ENCODE measurements around the gene BRINP1. TPM values are rescaled to one million over a fixed set of nuclear protein-coding genes. Genes with fewer than 3 reads are reported as not detected.

Gene BRINP1
- total RNA-seq, 1 donor from 2014 or later, result not detected

DNA sequence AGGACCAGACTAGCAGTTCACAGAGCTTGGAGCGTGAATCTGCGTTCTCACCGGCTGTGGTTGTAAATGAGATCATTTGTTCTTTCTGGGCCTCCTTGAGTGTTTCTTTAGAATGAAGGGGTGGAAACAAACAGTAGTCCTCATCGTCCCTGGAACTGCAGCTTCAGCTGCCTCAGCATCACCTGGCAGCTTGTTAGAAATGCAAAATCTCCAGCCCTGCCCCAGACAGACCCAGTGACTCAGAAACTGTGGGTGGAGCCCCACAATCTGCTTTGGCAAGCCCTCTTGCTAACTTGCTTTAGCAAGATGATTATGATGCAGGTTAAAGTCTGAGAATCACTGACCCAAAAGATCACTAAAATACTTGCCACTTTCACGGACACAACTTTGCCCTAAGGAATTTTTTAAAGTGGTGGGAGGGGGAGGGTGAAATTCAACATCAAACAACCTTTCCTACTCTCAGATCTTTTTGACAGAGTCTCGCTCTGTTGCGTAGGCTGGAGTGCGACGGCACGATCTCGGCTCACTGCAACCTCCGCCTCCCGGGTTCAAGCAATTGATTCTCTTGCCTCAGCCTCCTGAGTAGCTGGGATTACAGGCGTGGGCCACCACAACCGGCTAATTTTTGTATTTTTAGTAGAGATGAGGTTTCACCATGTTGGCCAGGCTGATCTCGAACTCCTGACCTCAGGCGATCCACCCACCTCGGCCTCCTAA, 86.0 kb downstream of the BRINP1 start:
- no peaks in the 10 kb centered on the region for H3K4me1 Mint-ChIP-seq (ENCODE audit: low read depth)
- H3K36me3 Mint-ChIP-seq (ENCODE audit: low read depth), result no peaks in the 10 kb centered on the region
- no peak overlapping the region for H3K4me3 Mint-ChIP-seq (ENCODE audit: low read depth)
- intact Hi-C loops (cut with micrococcal nuclease), result no loop called here
- no peaks in the 10 kb centered on the region for H3K9me3 Mint-ChIP-seq
- peaks cover 5% of the 10 kb centered on the region for H3K27me3 Mint-ChIP-seq (ENCODE audit: low read depth)
- H3K27ac Mint-ChIP-seq, result no peak overlapping the region
- DNase-seq (ENCODE audit: low spot score), result no peak

DNA sequence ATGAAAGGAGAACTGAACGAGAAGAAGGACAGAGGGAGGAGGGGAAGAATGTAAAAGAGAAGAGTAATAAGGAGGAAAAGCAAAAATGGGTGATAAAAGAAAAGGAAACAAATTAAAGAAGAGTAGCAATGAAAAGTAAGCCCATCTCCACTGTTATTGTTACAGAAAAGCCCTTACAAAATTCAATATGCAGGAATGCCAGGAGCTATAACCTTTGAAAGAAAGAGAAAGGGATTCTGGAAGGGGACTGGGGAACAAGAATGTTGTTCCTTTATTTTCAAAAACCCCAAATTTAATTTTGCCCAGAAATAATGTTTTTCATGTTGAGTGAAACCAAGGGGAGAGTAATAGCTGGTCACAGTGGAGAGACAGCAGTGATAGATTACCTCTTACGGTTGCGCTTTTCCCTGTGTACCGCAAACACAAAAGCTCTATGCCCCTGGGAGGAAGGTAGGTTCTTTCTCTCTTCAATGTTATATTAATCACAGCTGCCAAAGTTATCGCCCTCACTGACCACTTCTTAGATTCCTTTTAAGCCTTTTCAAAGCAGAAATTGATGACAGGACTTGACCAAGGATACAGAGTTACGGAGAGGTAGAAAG, 86.7 kb downstream of the BRINP1 start:
- intact Hi-C loops (cut with micrococcal nuclease), result no loop called here
- no peak for DNase-seq (ENCODE audit: low spot score)
- no peaks in the 10 kb centered on the region for H3K36me3 Mint-ChIP-seq (ENCODE audit: low read depth)
- H3K27ac Mint-ChIP-seq, result no peak overlapping the region
- H3K4me1 Mint-ChIP-seq (ENCODE audit: low read depth), result no peaks in the 10 kb centered on the region
- H3K27me3 Mint-ChIP-seq (ENCODE audit: low read depth), result peaks cover 5% of the 10 kb centered on the region
- H3K9me3 Mint-ChIP-seq, result no peaks in the 10 kb centered on the region
- no peak overlapping the region for H3K4me3 Mint-ChIP-seq (ENCODE audit: low read depth)

DNA sequence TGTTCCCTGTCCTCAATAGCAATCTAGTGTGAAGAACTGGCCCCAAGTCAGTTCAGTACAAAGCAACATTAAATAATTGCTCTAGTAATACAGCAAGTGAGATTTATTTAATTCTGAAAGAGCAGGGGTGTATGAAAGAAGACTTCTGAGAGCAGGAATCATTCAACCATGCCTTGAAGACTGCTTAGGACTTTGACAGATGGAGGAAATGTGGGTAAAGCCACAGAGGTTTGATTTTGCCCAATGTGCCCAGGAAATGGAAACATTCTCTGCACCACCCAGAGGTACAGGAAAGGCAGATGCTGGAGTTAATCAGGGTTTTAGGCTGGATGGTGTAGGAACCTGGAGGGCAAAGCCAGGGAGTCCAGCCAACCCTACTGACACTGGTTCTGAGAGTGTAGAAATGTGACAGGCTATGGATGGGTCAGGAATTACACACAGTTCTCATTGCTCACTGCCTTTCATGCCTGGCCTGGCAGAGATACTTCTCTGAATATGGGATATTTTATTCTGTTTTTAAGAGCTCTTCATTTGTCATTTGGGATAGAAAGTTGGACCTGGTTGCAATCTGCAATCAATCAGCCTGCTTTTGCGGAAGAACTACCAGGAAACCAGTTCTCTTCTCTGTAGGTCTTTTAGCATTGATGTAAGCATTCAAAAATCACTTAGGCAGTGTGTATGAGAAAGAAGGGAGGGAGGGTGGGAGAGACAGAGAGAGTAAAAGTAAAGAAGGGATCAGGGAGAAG, 88.3 kb downstream of the BRINP1 start:
- H3K27ac Mint-ChIP-seq, result no peak overlapping the region
- H3K4me3 Mint-ChIP-seq (ENCODE audit: low read depth), result no peak overlapping the region
- no peak for DNase-seq (ENCODE audit: low spot score)
- intact Hi-C loops (cut with micrococcal nuclease), result no loop called here
- peaks cover 5% of the 10 kb centered on the region for H3K27me3 Mint-ChIP-seq (ENCODE audit: low read depth)
- H3K9me3 Mint-ChIP-seq, result no peaks in the 10 kb centered on the region
- H3K4me1 Mint-ChIP-seq (ENCODE audit: low read depth), result no peaks in the 10 kb centered on the region
- no peaks in the 10 kb centered on the region for H3K36me3 Mint-ChIP-seq (ENCODE audit: low read depth)

DNA sequence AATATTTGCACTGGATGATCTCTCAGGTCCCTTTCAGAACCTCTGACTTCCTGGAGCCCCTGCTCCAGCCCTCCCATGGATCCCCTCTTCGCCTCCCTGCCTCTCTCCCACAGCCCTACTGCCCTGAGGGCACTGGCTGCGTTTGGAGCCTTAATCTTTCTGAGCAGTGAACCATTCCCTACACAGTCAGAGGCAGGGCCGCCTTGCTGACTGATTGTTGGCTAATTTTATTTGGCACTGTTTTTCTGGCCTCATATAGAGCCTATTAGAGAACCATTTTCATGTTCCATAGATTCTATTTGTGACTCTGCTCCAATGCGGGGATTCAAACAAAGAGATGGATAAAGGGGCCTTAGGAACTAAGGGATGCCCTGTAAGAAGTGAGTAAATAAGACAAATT, 91.1 kb downstream of the BRINP1 start:
- Mint-ChIP-seq H3K27me3 (ENCODE audit: low read depth) (peaks cover 5% of the 10 kb centered on the region), H3K36me3 (ENCODE audit: low read depth) (no peaks in the 10 kb centered on the region), H3K27ac (no peak overlapping the region), H3K4me1 (ENCODE audit: low read depth) (no peaks in the 10 kb centered on the region), H3K4me3 (ENCODE audit: low read depth) (no peak overlapping the region), H3K9me3 (no peaks in the 10 kb centered on the region)
- DNase-seq (ENCODE audit: low spot score), result no peak
- intact Hi-C loops (cut with micrococcal nuclease), result no loop called here

DNA sequence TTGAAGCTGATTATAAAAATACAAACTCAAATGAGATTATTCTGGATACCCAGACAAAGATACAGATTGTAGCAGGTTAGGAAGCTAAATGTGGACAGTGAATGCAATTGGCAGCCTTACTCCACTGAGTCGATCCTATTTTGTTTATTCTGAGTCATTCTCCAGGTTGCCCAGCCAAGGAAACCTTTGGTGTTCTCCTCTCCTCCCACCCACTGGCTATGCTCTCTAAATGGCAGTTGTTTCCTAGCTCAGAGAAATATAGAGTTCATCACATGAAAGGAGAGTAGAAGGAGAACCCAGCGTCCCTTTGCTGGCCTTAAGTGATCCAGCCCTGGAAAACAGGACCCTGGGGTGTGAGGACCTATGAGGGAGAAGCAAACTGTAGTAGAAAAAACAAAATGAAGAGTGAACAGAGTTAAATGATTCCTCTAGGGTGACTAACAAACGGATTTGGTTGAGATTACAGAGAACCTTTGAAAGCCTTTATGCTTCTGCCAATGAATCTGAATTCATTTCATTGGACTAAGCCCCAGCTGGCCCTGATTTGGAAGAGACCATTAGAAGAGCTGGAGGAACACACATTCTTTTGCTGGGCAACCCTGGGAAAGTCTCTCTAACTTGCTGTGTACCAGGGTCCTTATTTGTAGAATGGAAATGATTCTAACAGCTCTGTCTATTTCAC, 95.1 kb downstream of the BRINP1 start:
- Mint-ChIP-seq H3K27ac (no peak overlapping the region), H3K27me3 (ENCODE audit: low read depth) (no peaks in the 10 kb centered on the region)
- intact Hi-C loops (cut with micrococcal nuclease), result no loop called here

DNA sequence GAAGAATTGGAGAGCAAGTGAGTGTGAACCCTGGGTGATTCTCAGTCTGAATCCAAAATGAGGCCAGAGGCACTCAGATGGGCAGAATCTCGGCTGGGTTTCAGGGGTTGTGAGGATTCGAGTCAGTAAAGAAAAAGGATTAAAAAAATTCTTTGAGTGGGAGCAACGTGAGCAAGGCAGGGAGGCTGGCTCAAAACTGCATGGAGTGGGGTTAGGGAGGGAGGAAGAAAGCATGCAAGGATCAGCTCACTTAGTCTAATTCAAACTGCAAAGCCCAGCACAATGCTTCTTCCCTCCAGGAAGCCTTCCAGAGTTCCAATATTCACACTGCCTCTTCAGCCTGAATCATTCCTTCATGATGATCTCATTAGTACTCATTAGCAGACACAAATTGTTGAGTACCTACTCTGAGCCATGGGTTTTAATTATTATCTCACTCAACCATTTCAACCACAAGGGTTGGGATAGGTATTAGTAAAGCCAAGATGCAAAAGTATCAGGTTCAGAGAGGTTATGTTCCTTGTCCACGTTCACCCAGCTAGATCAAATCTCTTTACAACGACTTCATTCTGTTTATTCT, 95.8 kb downstream of the BRINP1 start:
- DNase-seq (ENCODE audit: low spot score), result no peak
- Mint-ChIP-seq H3K27me3 (ENCODE audit: low read depth) (no peaks in the 10 kb centered on the region), H3K27ac (no peak overlapping the region)

More for the DNA sequence above, 95.1 kb downstream of the BRINP1 start:
- H3K36me3 Mint-ChIP-seq (ENCODE audit: low read depth), result no peaks in the 10 kb centered on the region
- H3K4me1 Mint-ChIP-seq (ENCODE audit: low read depth), result no peaks in the 10 kb centered on the region
- no peak overlapping the region for H3K4me3 Mint-ChIP-seq (ENCODE audit: low read depth)
- H3K9me3 Mint-ChIP-seq, result no peaks in the 10 kb centered on the region
- DNase-seq (ENCODE audit: low spot score), result no peak

DNA sequence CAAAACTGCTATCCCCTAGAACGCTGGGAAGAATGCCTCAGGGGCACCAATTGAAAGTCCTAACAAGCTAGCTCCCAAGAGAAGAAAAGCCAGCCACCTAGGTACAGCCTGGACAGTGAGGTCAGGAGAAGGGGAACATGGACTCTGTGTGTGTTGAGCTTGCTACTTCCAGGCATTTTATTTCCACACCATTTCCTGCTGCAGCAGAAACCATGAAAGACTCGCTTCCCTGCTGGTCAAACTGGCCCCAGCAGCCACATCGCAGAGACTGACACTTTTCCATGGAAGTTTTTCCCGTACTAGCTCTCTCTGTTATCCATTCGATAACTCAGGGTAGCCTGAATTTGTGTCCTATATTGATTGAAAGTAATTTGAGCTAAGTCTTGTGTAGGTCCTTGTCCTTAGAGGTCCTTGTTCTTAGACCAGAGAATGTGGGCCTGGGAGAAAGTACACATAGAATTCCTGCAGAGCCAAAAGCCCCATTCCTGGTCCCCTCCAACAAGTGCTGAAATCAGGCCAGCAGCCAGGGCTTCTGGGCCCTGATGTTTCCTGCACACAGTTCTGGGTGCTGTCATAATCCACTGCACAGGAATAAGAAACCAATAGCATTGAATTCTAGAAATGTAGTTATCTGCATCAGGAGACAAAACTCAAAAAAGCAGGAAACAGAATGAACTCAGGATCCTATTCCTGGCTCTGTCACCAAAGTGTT, 96.6 kb downstream of the BRINP1 start:
- Mint-ChIP-seq H3K4me1 (ENCODE audit: low read depth) (no peaks in the 10 kb centered on the region), H3K27me3 (ENCODE audit: low read depth) (no peaks in the 10 kb centered on the region), H3K36me3 (ENCODE audit: low read depth) (no peaks in the 10 kb centered on the region), H3K9me3 (no peaks in the 10 kb centered on the region), H3K4me3 (ENCODE audit: low read depth) (no peak overlapping the region), H3K27ac (no peak overlapping the region)
- intact Hi-C loops (cut with micrococcal nuclease), result no loop called here
- no peak for DNase-seq (ENCODE audit: low spot score)

More for the DNA sequence above, 95.8 kb downstream of the BRINP1 start:
- H3K36me3 Mint-ChIP-seq (ENCODE audit: low read depth), result no peaks in the 10 kb centered on the region
- H3K9me3 Mint-ChIP-seq, result no peaks in the 10 kb centered on the region
- H3K4me1 Mint-ChIP-seq (ENCODE audit: low read depth), result no peaks in the 10 kb centered on the region
- no peak overlapping the region for H3K4me3 Mint-ChIP-seq (ENCODE audit: low read depth)
- intact Hi-C loops (cut with micrococcal nuclease), result no loop called here

DNA sequence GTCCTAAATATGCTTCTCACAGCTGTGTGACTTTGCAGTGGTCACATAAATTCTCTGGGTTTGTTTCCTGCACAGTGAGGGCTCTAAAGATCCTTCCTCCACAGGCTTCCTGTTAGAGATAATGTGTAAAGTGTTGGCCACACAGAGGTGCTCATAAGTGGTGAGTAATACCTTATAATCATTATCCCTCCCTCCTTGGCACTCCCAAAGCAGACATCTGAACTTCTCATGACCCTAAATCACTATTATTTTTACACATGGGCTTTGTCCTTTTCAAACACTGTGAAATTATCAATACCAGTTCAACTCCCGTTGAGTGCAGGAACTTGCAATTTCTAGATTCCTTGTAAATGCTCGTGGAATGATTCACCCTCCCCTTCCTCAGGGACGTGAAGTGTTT, 100.2 kb downstream of the BRINP1 start:
- Mint-ChIP-seq H3K27ac (no peak overlapping the region), H3K27me3 (ENCODE audit: low read depth) (no peaks in the 10 kb centered on the region), H3K4me3 (ENCODE audit: low read depth) (no peak overlapping the region), H3K9me3 (peaks cover 8% of the 10 kb centered on the region), H3K36me3 (ENCODE audit: low read depth) (no peaks in the 10 kb centered on the region), H3K4me1 (ENCODE audit: low read depth) (no peaks in the 10 kb centered on the region)
- DNase-seq (ENCODE audit: low spot score), result no peak
- intact Hi-C loops (cut with micrococcal nuclease), result no loop called here

DNA sequence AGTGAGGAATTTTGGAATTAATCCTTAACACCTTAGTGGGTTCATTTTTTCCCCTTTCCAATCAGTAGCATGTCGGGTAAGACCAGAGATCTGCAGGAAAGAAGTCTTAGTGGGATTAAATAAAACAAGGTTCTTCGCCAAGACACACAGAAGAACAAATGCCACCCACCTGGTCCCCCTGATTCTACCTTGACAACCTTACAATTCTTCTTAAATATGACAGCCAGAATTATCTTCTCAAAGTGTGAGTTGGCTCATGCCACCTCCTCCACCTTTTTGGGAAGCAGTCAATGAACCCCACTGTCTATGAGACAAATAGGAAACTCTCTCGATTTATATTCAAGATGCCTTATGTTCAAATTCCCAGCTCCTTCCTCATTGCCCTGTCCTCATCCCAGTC, 105.1 kb downstream of the BRINP1 start:
- H3K36me3 Mint-ChIP-seq (ENCODE audit: low read depth), result no peaks in the 10 kb centered on the region
- no peak overlapping the region for H3K27ac Mint-ChIP-seq
- intact Hi-C loops (cut with micrococcal nuclease), result no loop called here
- no peaks in the 10 kb centered on the region for H3K4me1 Mint-ChIP-seq (ENCODE audit: low read depth)
- DNase-seq (ENCODE audit: low spot score), result no peak
- peaks cover 9% of the 10 kb centered on the region for H3K9me3 Mint-ChIP-seq
- H3K4me3 Mint-ChIP-seq (ENCODE audit: low read depth), result no peak overlapping the region
- H3K27me3 Mint-ChIP-seq (ENCODE audit: low read depth), result no peaks in the 10 kb centered on the region

DNA sequence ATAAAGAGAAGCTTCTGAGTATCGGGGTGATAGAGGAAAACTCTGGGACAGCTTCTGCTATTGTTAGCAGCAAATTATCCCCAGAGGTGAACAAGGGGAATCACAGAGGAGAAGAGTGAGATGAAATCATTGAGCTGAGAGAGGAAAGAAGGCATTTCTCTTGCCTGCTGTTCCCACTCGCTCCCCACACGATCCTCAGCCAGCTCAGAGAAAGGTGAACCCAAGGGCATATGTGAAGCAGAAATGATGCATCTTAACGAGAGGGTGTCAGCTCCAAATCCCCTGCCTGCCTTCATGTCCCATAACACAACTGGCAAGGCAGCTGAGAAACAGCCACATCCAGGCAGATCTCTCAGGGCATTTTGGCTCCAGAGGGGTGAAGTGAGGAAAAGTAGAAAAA, 111.6 kb downstream of the BRINP1 start:
- Mint-ChIP-seq H3K9me3 (peaks cover 6% of the 10 kb centered on the region), H3K27me3 (ENCODE audit: low read depth) (no peaks in the 10 kb centered on the region), H3K36me3 (ENCODE audit: low read depth) (no peaks in the 10 kb centered on the region), H3K4me1 (ENCODE audit: low read depth) (no peaks in the 10 kb centered on the region), H3K27ac (no peak overlapping the region), H3K4me3 (ENCODE audit: low read depth) (no peak overlapping the region)
- DNase-seq (ENCODE audit: low spot score), result no peak
- intact Hi-C loops (cut with micrococcal nuclease), result no loop called here

DNA sequence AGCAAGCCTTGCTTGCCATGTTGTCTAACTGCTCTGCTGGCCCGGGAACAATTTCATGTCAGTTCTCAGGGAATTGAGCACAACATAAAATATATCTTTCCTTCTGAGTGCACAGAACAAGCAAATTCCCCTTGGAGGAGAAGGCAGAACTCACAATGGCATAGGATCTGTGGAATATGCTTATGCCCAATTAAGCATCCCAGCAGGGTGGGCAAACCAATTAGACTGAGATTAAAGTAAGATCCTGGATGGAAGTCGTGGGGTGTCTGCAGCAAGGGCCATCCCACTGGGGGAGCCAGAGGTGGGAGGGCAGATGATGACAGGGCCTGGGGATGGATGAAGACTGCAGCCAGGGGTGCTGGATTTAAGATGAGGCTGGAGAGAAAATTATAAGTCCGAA, 114.1 kb downstream of the BRINP1 start:
- DNase-seq (ENCODE audit: low spot score), result no peak
- Mint-ChIP-seq H3K36me3 (ENCODE audit: low read depth) (no peaks in the 10 kb centered on the region), H3K9me3 (peaks cover 6% of the 10 kb centered on the region), H3K4me3 (ENCODE audit: low read depth) (no peak overlapping the region), H3K4me1 (ENCODE audit: low read depth) (no peaks in the 10 kb centered on the region), H3K27ac (no peak overlapping the region), H3K27me3 (ENCODE audit: low read depth) (no peaks in the 10 kb centered on the region)
- intact Hi-C loops (cut with micrococcal nuclease), result no loop called here

DNA sequence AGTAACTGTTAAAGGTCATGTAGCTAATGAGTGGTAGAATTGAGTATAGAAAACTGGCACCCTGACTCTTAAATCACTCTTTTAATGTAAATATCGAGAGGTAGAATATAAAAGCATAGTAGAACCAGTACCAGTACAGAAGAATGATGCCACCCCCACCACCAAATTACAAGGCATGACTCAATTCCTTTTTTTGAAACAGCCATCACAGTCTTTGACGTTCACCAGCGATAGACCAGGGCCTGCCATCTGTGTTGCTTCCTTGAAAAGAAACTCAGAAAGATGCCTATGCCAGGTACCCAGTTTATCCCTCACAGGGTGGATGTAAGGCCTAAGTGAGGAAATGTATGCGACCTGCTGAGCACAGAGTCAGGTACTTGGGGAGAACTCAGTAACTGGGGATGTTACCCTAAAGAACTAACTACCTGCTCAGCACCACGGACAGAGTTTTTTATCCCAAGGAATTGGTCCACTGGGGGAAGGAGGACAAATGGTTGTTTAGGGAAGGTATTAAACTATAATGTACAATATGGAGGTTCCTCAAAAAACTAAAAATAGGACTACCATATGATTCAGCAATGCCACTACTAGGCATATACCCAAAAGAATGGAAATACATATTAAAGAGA, 116.5 kb downstream of the BRINP1 start:
- no peaks in the 10 kb centered on the region for H3K27me3 Mint-ChIP-seq (ENCODE audit: low read depth)
- H3K4me1 Mint-ChIP-seq (ENCODE audit: low read depth), result no peaks in the 10 kb centered on the region
- no peak overlapping the region for H3K27ac Mint-ChIP-seq
- no peak for DNase-seq (ENCODE audit: low spot score)
- no peaks in the 10 kb centered on the region for H3K36me3 Mint-ChIP-seq (ENCODE audit: low read depth)
- H3K9me3 Mint-ChIP-seq, result peaks cover 6% of the 10 kb centered on the region
- intact Hi-C loops (cut with micrococcal nuclease), result no loop called here
- H3K4me3 Mint-ChIP-seq (ENCODE audit: low read depth), result no peak overlapping the region

All from activated T-helper 2 cell treated with anti-CD3 and anti-CD28 coated beads, Interferon-gamma antibody, Interleukin-2, Interleukin-4, amounts not matched to agents 10 μg/mL and 5 μg/mL and 100 μg/mL, durations not matched to agents 14 hours and 24 hours and 36 hours (primary cell).